Endothelial cell (in vitro differentiated cells): ENCODE results near the gene HS6ST3. TPM values are rescaled to one million over a fixed set of nuclear protein-coding genes. Genes with fewer than 3 reads are reported as not detected.

Source experiments
- DNase-seq: peaks from one replicate; pipeline ENCODE4 v3.0.0; 2021; ENCODE audit warnings: low spot score
- H3K27ac Mint-ChIP-seq: one replicate; pipeline ENCODE4 v1.8.0; 2021; ENCODE audit warnings: mixed read lengths, inconsistent platforms; ENCODE audit not compliant: unreplicated experiment
- H3K27me3 Mint-ChIP-seq: one replicate; pipeline ENCODE4 v1.8.0; 2021; ENCODE audit warnings: mild to moderate bottlenecking, moderate library complexity, mixed read lengths, inconsistent platforms; ENCODE audit not compliant: unreplicated experiment
- H3K36me3 Mint-ChIP-seq: one replicate; pipeline ENCODE4 v1.8.0; 2021; ENCODE audit warnings: mild to moderate bottlenecking, low read depth, mixed read lengths, inconsistent platforms; ENCODE audit not compliant: unreplicated experiment
- H3K4me1 Mint-ChIP-seq: one replicate; pipeline ENCODE4 v1.8.0; 2021; ENCODE audit warnings: mild to moderate bottlenecking, mixed read lengths, inconsistent platforms; ENCODE audit not compliant: unreplicated experiment
- H3K4me3 Mint-ChIP-seq: one replicate; pipeline ENCODE4 v1.8.0; 2021; ENCODE audit warnings: mild to moderate bottlenecking, mixed read lengths, inconsistent platforms; ENCODE audit not compliant: unreplicated experiment
- H3K9me3 Mint-ChIP-seq: one replicate; pipeline ENCODE4 v1.8.0; 2021; ENCODE audit warnings: mixed read lengths, inconsistent platforms; ENCODE audit not compliant: unreplicated experiment
- total RNA-seq: library from RNA; stranded (reverse); fragmentation: NEBNext Ultra II Directional; extraction: Animal tissue kit (Norgen Biotek cat#: 25700); gene quantifications from one replicate; pipeline ENCODE4 v1.2.1, GENCODE V29; 2021; ENCODE audit not compliant: unreplicated experiment
- TF ChIP-seq, protein P1 (sequence below): fragments of 200-600 bp; sonication (generic); IDR thresholded peaks from one replicate; pipeline ENCODE4 v1.5.0; 2021; ENCODE audit warnings: antibody characterized with exemption; ENCODE audit not compliant: unreplicated experiment

Gene HS6ST3
- total RNA-seq, 1 donor from 2014 or later: 1.9 TPM

DNA sequence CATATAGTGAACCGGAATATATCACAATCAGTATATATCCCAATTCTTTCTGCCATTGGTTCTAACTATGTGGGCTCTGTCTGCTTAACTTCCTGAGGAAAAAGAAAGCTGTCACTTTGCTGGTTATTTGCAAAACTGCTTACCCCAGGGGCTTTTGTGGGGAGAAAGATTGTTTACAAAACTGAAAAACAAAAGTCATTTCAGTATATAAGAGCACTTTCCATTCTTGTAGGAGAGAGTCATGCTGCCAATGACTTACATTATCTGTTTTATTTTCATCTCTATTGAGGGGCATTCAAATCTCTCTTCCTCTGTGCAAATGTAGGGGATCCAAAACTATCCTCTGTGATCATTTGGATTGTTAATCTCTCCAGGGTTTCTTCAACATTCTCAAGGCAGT, 3.2 kb upstream of the HS6ST3 start:
- H3K4me1 Mint-ChIP-seq: peaks cover 47% of the 10 kb centered on the region
- no peaks in the 10 kb centered on the region for H3K9me3 Mint-ChIP-seq
- TF ChIP-seq, protein P1, sequence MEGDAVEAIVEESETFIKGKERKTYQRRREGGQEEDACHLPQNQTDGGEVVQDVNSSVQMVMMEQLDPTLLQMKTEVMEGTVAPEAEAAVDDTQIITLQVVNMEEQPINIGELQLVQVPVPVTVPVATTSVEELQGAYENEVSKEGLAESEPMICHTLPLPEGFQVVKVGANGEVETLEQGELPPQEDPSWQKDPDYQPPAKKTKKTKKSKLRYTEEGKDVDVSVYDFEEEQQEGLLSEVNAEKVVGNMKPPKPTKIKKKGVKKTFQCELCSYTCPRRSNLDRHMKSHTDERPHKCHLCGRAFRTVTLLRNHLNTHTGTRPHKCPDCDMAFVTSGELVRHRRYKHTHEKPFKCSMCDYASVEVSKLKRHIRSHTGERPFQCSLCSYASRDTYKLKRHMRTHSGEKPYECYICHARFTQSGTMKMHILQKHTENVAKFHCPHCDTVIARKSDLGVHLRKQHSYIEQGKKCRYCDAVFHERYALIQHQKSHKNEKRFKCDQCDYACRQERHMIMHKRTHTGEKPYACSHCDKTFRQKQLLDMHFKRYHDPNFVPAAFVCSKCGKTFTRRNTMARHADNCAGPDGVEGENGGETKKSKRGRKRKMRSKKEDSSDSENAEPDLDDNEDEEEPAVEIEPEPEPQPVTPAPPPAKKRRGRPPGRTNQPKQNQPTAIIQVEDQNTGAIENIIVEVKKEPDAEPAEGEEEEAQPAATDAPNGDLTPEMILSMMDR: no peak
- no peak overlapping the region for H3K27ac Mint-ChIP-seq
- peaks cover 13% of the 10 kb centered on the region for H3K27me3 Mint-ChIP-seq
- no peak overlapping the region for H3K4me3 Mint-ChIP-seq
- no peak for DNase-seq
- H3K36me3 Mint-ChIP-seq: no peaks in the 10 kb centered on the region

DNA sequence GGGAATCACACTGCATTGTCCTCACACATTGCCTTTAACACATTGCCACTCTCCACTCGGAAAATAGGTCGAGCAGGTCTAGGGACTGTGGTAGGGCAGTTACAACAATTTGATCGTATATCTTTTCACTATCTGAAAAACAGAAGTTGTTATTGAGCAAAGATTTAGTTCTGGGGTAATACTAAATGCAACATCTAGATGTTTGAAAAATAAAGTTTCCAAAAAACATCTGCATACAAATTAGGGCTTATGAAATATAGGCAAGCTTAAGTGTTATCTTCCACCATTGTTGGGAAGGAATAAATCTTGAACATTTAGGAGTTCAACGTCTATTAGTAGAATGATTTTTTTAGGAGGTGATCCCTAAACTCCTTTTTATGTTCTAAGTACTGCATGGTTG, 768 bp upstream of the HS6ST3 start:
- peak overlapping the region; percentile 90 for H3K4me3 Mint-ChIP-seq
- TF ChIP-seq, protein P1: no peak
- H3K27me3 Mint-ChIP-seq: peaks cover 18% of the 10 kb centered on the region
- H3K36me3 Mint-ChIP-seq: peaks cover 4% of the 10 kb centered on the region
- peak overlapping the region; percentile 67 for H3K27ac Mint-ChIP-seq
- no peak for DNase-seq
- peaks cover 57% of the 10 kb centered on the region for H3K4me1 Mint-ChIP-seq
- H3K9me3 Mint-ChIP-seq: no peaks in the 10 kb centered on the region

DNA sequence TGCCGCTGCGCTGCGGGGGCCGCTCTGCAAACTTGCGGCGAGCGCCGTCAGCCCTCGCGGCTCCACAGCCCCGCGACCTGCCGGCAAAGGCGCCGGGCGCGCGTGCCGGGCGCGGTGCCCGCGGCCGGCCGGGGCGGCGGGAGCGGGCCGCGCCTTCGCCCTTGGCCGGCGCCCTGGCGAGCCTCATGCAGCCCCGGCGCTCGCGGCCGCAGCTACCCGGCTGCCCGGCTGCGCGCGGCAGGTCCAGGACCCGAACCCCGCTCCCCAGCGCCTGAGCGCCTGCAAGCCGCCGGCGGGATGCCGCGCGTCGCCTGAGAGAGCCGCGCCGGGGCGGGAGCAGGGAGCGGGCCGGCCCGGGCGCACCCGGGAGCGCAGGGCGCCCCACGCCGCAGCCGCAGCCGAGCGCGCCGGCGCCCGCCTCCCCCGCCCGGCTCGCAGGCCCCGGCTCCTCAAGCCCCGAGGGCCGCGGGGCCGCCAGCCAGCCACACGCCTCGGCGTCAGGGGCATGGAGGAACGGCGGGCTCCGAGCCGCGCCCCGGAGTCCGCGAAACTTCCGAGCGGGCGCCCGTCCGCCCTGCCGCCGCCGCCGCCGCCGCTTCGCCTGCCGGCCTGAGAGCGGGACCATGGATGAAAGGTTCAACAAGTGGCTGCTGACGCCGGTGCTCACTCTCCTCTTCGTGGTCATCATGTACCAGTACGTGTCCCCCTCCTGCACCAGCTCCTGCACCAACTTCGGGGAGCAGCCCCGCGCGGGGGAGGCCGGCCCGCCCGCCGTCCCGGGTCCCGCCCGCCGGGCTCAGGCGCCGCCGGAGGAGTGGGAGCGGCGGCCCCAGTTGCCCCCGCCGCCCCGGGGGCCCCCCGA, 564 bp downstream of the HS6ST3 start:
- Mint-ChIP-seq H3K4me1 (peaks cover 51% of the 10 kb centered on the region), H3K36me3 (peaks cover 4% of the 10 kb centered on the region), H3K9me3 (no peaks in the 10 kb centered on the region), H3K4me3 (no peak overlapping the region), H3K27ac (no peak overlapping the region), H3K27me3 (peaks cover 15% of the 10 kb centered on the region)
- peak; percentile 38 for DNase-seq
- TF ChIP-seq, protein P1: no peak

DNA sequence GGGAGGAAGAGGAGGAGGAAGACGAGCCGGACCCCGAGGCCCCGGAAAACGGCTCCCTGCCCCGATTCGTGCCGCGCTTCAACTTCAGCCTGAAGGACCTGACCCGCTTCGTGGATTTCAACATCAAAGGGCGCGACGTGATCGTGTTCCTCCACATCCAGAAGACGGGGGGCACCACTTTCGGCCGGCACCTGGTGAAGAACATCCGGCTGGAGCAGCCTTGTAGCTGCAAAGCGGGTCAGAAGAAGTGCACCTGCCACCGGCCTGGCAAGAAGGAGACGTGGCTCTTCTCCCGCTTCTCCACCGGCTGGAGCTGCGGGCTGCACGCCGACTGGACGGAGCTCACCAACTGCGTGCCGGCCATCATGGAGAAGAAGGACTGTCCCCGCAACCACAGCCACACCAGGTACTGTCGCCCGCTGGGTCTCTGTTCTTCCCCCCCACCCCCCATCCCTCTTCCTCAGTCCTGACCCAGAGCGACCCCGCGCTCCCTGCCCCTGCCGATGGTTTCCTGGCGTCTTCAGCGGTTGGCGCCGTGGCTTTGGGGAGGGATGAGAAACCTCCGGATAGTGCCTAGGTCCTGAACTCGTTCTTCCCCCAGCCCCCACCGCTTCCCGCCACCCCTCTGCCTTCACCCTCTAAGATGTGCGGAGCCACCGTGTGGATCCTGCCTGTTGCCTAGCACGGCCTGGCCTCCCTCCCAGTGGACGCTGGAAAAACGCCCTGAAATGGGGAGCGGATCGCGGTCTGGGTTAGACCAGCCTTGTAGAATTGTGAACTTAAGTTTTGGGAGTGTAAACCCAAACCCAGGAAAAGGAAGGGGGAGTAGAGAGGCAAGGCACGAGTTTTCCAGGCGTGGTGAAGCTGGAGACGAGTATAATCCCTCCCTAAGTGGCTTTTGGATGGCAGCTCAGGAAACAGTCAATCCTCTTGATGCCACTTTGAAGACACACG, 1.5 kb downstream of the HS6ST3 start:
- H3K27ac Mint-ChIP-seq: peak overlapping the region; percentile 41
- peak; percentile 26 for DNase-seq
- peaks cover 15% of the 10 kb centered on the region for H3K27me3 Mint-ChIP-seq
- TF ChIP-seq, protein P1: no peak
- H3K4me1 Mint-ChIP-seq: peaks cover 42% of the 10 kb centered on the region
- no peaks in the 10 kb centered on the region for H3K9me3 Mint-ChIP-seq
- H3K4me3 Mint-ChIP-seq: peak overlapping the region; percentile 86
- H3K36me3 Mint-ChIP-seq: peaks cover 4% of the 10 kb centered on the region
